H1 (cell line): ENCODE data around the gene MPPED1. TPM values are rescaled to one million over a fixed set of nuclear protein-coding genes. Genes with fewer than 3 reads are reported as not detected.

ENCODE experiments used
- GABPA ChIP-seq: IDR thresholded peaks from 2 replicates; pipeline ENCODE4 v1.6.1; 2011; ENCODE audit warnings: mild to moderate bottlenecking, low read length, moderate library complexity, borderline replicate concordance; ENCODE audit not compliant: insufficient read depth
- PHF8 ChIP-seq: fragments of 200-600 bp; sonication (generic); conservative IDR thresholded peaks from 2 replicates; pipeline ENCODE4 v1.7.1; 2012; ENCODE audit warnings: low read depth, mild to moderate bottlenecking, inconsistent platforms, low read length, moderate library complexity
- polyA plus RNA-seq, 7 experiments: library from polyadenylated mRNA; depleted of rRNA in 3 of 7; stranded (reverse) in 5 of 7; unstranded in 2 of 7; fragments of >200 nt in 5 of 7; fragments of 200-250 nt in 2 of 7; gene quantifications; 1 replicate in 5 of 7; 2 replicates in 1 of 7; 4 replicates in 1 of 7; pipeline versions ENCODE4 v1.2.1 to v1.2.3, GENCODE V29; 2011 to 2013; ENCODE audit warnings: missing spikeins in 2 of 7, mixed read lengths in 2 of 7
- total RNA-seq: library from RNA; stranded (reverse); fragmentation: NEBNext Ultra II Directional; extraction: Animal tissue kit (Norgen Biotek cat#: 25700); gene quantifications from 2 replicates; pipeline ENCODE4 v1.2.1, GENCODE V29; 2021
- TF ChIP-seq, protein P1 (sequence below), 3 experiments: IDR thresholded peaks; 1 replicate in 2 of 3; 2 replicates in 1 of 3; pipeline versions ENCODE4 v1.5.1 to v1.6.1; 2011; ENCODE audit warnings: low read length in 3 of 3, mild to moderate bottlenecking in 3 of 3, inconsistent platforms in 2 of 3, low read depth in 1 of 3, moderate library complexity in 1 of 3; ENCODE audit not compliant: insufficient read depth in 1 of 3; ENCODE audit errors: control extremely low read depth in 1 of 3
- TF ChIP-seq, protein P2 (sequence below): IDR thresholded peaks from 2 replicates; pipeline ENCODE4 v1.6.1; 2012; ENCODE audit warnings: inconsistent platforms

MPPED1 gene
- total and polyA plus RNA-seq, 2 of the 8 experiments (the other 6 are each of a cell fraction or from before 2014, with no cell fraction given), result 0.29 to 0.37 TPM

DNA sequence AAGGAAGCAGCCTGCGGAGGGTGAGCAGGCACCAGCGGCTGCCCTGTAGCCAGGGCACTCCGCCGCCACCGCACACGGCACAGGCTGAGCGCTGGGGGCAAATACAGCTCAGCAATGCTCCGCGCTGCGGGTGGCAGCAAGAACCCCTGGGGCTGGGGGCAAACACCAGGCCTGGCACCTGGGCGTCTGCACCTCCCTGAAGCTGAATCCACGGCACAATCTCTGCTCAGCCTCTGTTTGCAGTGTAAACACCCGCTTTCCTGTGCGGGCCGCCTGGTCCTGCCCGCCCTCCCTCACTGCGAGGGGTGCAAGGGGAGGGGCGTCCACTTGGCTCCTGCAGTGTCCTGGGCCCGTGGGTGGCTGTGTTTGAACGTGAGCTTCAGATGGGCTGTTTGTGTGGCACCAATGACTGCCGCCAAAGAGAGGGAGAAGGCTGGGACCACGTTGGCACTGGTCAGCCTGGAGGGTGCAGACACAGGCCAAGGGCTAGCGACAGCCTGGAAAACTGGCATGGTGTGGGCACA lies 14.8 kb upstream of the MPPED1 start (continued):
- TF ChIP-seq, protein P1, sequence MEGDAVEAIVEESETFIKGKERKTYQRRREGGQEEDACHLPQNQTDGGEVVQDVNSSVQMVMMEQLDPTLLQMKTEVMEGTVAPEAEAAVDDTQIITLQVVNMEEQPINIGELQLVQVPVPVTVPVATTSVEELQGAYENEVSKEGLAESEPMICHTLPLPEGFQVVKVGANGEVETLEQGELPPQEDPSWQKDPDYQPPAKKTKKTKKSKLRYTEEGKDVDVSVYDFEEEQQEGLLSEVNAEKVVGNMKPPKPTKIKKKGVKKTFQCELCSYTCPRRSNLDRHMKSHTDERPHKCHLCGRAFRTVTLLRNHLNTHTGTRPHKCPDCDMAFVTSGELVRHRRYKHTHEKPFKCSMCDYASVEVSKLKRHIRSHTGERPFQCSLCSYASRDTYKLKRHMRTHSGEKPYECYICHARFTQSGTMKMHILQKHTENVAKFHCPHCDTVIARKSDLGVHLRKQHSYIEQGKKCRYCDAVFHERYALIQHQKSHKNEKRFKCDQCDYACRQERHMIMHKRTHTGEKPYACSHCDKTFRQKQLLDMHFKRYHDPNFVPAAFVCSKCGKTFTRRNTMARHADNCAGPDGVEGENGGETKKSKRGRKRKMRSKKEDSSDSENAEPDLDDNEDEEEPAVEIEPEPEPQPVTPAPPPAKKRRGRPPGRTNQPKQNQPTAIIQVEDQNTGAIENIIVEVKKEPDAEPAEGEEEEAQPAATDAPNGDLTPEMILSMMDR (IDR thresholded peaks at IDR 0.05; ENCODE audit: control extremely low read depth in 1 of 3, insufficient read depth in 1 of 3, low read depth in 1 of 3, low read length in 3 of 3), result no peak
- no peak for TF ChIP-seq PHF8
- TF ChIP-seq, protein P2, sequence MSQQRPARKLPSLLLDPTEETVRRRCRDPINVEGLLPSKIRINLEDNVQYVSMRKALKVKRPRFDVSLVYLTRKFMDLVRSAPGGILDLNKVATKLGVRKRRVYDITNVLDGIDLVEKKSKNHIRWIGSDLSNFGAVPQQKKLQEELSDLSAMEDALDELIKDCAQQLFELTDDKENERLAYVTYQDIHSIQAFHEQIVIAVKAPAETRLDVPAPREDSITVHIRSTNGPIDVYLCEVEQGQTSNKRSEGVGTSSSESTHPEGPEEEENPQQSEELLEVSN, result no peak
- TF ChIP-seq GABPA, result no peak
